HG03460 (cell line): ENCODE data around the gene ZNF467.

Source experiments
- ATAC-seq: cut with Tn5 transposase; IDR thresholded peaks from one replicate; pipeline ENCODE4 v1.9.1; 2021; ENCODE audit not compliant: unreplicated experiment

ZNF467 gene

DNA sequence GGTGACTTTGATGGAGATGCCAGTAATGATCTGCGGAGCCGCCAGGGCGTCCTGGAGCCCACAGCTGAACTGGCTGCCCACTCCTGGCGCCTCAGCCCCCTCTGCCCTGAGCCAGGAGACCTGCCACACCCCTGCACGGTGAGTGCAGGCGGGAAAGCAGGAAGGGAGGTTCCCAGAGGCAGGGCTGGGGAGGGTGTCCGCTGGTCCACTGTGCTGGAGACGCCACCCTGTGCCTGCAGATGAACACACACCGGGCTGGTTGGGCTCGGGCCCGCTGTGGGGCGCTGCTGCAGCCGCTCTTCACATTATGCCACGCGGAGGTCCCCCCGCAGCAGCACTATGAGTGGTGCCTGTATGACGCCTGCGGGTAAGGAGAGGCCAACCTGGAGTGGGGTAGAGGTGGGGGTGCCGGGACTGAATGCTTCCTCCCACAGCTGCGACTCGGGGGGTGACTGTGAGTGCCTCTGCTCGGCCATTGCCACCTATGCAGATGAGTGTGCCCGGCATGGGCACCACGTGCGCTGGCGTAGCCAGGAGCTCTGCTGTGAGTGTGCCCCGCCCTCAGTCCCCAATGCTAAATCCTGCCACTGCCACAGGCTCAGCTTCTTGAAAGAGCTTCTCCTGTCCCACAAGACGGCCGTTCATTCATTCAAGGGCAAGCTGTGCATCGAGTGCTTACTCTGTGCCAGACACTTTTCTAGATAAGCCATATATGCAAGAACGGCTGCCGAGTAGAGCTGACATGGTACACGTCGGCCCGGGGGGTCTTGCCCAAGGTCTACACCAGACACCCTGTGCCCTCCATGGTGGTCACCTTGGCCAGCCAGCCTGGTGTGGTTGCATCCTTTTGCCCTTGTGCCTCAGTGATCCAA lies 14.3 kb upstream of the ZNF467 start:
- ATAC-seq = no peak

DNA sequence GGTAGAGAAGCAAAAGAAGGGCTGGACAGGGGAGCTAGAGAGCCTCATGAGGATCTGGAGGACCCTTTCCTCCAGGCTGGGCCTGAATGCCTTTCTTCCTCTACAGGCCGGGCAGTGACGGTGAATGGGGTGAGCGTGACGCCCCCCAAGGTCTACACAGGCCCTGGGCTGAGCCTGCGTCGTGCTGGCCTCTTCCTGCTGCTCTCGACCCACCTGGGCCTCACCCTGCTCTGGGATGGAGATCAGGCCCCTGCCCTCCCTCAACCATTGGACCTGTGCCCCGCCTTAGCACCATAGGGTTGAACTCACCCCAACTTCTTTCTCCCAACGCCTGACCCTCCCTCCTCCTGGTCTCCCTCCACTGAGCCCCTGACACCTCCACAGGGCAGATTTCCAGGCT lies 12.6 kb upstream of the ZNF467 start:
- ATAC-seq = no peak

- ATAC-seq = no peak
These were observed 12.0 kb upstream of the ZNF467 start for GRCh38 chr7:149785402-149785801.

- no peak for ATAC-seq
These were observed 10.8 kb upstream of the ZNF467 start for GRCh38 chr7:149784251-149784608.

DNA sequence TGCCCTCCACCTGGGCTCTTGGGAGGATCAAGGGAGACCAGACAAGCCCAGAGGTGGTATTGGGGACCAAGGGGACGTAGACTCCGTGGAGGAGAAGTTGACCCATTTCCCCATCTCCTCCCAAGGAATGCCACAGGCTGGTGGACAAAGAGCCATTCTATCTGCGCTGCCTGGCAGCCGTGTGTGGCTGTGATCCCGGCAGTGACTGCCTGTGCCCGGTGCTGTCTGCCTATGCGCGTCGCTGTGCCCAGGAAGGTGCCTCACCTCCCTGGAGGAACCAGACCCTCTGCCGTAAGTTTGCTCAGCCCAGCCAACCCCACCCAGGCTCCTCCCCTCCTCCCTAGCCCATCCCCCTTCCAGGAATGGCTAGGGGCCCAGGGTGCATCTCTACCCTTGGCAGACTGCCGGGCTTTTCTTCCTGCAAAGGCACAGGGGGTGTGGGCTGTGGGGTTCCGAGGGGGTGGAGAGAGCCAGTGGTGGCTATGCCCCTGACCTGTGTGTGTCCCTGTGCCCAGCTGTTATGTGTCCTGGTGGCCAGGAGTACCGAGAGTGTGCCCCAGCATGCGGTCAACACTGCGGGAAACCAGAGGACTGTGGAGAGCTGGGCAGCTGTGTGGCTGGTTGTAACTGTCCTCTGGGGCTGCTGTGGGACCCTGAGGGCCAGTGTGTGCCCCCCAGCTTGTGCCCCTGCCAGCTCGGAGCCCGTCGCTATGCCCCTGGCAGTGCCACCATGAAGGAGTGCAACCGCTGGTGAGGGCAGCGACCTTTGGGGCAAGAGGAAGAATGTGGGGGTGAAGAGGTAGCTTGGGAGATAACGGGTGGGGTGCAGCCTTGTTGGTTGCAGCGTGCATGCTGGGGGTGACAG lies 10.2 kb upstream of the ZNF467 start:
- no peak for ATAC-seq

GRCh38 chr7:149782682-149783345 lies 9.4 kb upstream of the ZNF467 start:
- no peak for ATAC-seq

DNA sequence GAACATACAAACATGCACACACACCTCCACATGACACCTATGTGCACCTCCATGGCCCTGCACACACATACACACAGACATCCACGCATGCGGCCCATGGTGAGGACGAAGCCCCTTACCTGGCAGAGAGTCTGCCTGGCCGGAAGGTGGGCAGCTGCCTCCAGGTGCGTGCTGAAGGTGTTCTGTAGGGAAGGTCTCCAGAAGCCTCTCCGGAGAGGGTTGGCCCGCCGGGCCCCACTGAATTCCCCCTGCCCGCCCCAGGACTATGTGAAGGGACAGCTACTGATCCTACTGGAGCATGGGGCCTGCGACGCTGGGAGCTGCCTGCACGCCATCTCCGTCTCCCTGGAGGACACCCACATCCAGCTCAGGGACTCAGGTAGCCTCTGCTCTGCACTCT lies 8.5 kb upstream of the ZNF467 start:
- ATAC-seq = no peak

DNA sequence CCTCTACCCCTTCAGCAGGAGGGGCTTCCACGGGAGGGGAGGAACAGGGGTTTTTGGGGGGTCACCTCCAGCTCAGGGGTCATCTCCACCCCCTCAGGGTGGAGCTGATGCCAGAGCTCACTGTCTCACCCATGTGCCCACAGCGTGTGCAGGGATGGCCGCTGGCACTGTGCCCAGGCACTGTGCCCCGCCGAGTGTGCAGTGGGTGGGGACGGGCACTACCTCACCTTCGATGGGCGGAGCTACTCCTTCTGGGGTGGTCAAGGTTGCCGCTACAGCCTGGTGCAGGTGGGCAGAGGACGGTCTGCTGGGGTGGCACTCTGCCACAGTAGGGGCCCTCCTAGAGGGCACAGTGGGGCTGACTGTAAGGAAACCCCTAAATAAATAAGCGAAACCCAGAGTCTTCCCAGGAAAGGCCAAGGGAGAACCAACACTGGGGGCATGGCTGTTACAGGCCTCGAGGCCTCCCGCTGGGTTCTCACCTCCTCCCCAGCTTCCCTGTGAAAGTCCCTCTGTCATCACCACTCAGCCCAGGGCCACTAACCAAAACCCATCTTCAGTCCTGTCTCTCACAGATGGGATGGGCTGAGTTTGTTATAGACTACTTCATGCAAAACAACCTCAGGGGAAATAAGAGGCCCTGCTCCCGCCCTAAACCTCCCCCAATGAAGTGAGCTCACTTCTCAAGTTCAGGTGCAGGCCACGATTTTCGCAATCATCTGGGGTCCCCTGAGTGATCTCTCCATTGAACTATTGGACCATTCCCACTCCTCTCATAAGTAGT lies 7.4 kb upstream of the ZNF467 start:
- ATAC-seq = no peak

- no peak for ATAC-seq
These were observed 6.7 kb upstream of the ZNF467 start for GRCh38 chr7:149780056-149780455.

- no peak for ATAC-seq
These were observed 6.1 kb upstream of the ZNF467 start for GRCh38 chr7:149779502-149779805.

GRCh38 chr7:149778696-149779501 lies 5.5 kb upstream of the ZNF467 start:
- no peak for ATAC-seq

GRCh38 chr7:149778327-149778637 lies 4.9 kb upstream of the ZNF467 start:
- ATAC-seq = no peak

GRCh38 chr7:149777551-149778326 lies 4.4 kb upstream of the ZNF467 start:
- ATAC-seq = no peak

GRCh38 chr7:149776848-149777407 lies 3.5 kb upstream of the ZNF467 start:
- no peak for ATAC-seq

GRCh38 chr7:149776289-149776688 lies 2.9 kb upstream of the ZNF467 start:
- no peak for ATAC-seq

DNA sequence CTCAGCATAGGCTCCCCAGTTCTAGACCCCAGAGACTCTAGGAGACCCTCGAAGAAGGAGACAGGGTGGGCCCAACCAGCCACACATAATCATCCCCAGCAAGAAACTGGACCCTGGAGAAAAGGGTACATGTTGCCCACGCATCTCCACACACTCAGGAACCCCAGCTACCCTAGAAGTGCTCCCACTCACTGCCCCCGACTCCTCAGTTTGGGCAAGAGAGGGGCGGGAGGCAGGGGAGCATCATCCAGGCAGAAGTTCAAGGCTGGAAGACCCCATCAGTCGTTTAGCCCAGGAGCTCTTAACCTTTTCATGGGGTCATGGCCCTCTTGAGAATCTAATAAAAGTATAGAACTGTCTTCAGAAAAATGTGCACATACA lies 1.8 kb upstream of the ZNF467 start:
- no peak for ATAC-seq

DNA sequence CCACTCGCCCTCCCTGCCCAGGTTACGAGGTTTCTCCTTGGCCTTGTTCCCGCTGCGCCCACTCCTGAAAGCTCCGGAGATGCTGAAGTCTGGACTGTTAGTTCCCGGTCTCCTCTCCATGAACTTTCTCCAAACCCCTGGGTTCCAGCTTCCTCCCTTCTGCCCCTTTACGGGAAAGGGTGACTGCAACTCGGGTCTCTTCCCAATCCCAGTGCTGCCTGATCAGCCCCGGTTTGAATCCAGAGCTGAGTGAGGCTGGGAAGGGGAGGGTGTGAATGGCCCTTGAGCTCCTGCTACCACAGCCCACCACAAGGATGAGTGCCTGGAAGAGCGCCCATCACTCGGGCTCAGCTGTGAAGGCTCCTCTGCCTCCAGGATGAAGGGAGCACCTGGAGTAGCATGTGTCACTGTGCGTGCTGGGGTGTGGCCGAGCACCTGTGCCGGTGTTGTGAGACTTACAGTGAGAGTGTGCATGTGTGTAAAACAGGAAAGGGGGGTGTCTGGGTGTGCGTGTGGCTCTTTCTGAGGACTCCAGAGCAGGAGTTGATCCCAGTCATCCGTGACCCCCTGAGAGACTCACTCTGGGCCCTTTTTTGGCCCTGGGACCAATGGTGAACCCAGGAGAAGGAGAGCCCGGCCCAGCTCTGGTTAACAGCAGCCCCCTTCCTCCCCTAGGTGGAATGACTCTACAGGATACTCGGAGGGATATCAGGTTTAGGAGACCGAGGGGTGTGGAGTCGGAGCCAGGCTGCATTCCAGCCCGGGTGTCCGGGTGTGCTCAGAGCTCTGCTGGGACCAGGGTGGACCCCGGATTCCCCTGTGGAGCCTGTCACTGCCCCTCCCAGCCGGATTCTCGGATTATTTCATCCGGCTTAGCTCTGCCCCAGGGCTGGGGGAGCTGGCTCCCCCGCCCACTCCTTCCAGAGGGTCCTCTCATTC lies 1.1 kb upstream of the ZNF467 start:
- ATAC-seq = no peak

DNA sequence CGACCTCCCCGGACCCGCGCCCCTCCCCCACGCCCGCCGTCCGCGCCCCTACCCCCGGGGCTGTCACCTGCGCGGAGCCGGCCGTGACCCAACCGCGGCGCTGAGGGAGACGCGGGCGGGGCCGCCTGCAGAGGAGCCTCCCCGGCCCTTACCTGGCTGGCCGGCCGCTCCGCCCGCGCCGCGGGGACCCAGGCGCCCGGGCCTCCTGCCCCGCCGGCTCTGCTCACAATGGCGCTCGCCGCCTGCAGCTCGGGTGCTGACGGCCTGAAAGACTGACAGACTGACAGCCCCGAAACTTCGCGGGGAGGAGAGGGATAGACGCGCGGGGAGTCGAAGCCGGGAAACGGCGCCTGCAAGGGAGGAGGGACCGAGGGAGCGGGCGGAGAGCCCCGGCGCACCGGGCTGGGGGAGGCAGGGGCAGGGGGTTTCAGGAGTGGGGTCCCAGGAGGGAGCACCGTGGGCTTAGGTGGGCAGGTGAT lies 393 bp downstream of the ZNF467 start:
- ATAC-seq = no peak
